Glomerular visceral epithelial cell (primary cell): Measurements from ENCODE around the gene COL25A1.

Experiments used
- DNase-seq: peaks from one replicate; pipeline ENCODE4 v3.0.0-alpha.2; 2016; ENCODE audit errors: extremely low spot score

The COL25A1 gene

DNA sequence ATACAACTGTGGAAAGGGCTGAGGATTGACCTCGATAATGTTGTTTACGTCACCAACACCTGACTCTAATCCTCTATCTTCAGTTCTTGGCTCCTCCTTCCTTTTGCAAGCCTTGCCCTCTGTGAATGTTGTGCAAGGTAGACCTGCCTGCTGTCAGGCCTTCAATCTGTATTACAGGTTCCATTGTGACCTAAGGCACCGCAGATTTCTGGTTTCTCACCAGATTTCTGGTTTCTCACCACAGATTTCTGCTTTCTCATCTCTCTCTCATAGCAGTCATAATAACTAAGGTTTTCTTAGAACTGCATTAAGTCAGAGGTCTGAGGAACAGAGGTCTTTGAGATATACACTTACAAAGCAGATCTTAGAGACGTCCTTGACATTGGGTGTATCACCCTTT, 488.1 kb downstream of the COL25A1 start:
- DNase-seq, result no peak

- DNase-seq, result no peak
Measured at GRCh38 chr4:108813261-108813660, 489.2 kb downstream of the COL25A1 start.

DNA sequence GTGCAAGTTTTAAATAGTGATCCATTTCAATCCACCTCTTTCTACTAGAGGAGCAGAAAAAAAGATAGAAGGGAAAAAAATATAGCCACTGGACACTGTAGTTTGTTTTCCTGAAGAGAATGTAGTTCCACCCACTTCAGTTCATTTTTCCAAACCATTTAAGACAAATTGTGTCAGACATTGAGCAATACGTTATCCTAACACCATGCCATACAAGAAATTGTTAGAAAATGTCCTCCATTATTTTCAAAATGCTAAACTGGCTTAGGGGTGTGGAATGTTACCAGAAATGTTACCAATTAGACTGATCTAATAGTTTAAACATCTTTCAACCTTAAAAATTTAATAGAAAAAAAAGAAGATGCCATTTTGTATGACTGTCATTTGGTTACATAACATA, 491.0 kb downstream of the COL25A1 start:
- no peak for DNase-seq

GRCh38 chr4:108810087-108810486, 492.4 kb downstream of the COL25A1 start:
- no peak for DNase-seq

DNA sequence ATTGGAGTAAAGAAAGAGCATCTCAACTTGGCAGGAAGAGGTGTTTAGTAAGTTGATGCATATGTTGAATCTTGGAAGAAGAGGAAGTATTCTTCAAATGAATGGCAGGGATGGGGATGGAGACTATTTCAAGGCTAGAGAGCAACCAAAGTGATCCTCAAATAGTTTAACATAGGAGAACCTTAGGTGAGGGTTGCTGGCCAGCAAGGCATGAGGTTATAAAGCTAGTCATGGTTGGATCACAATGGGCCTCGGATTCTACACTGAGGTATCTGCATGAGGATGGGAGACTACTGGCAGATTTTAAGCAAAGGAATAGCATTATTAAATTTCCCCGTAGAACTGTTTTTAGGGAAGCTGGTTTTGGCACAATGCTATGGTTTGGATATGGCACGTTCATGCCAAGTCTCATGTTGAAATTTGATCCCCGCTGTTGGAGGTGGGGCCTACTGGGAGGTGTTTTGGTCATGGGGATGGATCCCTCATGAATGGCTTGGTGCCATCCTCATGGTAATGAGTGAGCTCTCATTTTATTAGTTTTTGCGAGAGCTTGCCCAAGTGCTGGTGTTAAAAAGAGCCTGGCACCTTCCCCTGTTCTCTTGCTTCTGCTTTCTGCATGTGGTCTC, 497.7 kb downstream of the COL25A1 start:
- DNase-seq, result no peak

DNA sequence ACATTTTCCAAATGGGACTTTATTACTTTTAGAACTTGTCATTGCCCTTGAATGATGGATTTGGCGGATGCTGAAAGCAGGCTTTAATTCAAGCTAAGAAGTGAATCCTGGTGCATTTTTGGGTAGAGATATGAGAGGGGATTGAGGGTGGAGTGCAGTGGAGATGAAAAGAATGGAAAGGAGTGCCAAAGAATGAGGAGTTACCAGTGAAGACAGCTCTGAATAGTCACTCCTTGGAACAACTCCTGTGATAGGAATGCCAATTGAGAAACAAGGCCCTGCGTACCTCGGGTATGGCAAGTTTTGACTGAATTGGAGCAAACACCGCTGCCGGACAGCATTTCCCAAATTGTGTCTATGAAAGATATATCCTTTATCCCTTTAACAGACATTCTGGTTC, 503.2 kb downstream of the COL25A1 start:
- DNase-seq, result no peak

DNA sequence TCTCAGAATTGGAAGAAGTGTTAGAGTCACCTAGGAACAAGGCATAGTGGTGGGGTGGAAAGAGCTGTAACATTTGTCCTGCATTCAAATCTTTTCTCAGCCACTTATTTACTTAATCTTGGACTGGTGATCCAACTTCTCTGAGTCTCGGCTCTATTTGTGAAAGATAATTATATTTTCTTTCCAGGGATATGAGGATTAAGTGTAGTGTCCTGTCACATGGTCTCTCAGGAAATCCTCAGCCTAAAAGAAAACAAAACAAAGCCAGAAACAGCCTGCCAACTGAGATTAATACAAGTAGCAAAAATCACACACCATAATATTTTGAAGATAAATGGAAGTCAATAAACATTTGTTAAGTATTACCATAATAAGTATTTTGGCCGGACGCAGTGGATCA, 506.3 kb downstream of the COL25A1 start:
- DNase-seq, result no peak

GRCh38 chr4:108795733-108796132, 506.7 kb downstream of the COL25A1 start:
- DNase-seq, result no peak

GRCh38 chr4:108794136-108794535, 508.3 kb downstream of the COL25A1 start:
- DNase-seq, result no peak

DNA sequence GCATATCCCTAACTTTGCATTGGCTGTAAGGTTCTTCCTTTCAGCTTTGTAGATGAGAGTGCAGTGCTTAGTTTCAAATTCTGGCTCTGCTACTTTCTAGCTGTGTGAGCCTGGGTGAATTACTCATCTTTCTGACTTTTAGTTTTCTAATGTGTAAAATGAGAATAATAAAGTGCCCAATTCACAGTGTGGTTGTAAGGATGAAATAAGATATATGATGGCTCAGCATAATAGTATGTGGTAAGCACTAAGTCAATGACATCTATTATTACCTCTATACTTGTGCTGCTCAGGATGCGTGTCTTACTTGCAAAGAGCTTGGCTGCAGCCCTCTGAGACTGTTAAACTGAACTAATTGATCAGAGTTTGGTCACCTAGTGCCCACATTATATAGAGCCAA, 509.0 kb downstream of the COL25A1 start:
- no peak for DNase-seq

- no peak for DNase-seq
Measured at GRCh38 chr4:108788731-108789130, 513.7 kb downstream of the COL25A1 start.

- no peak for DNase-seq
Measured at GRCh38 chr4:108787724-108788123, 514.7 kb downstream of the COL25A1 start.

- no peak for DNase-seq
Measured at GRCh38 chr4:108787106-108787505, 515.4 kb downstream of the COL25A1 start.

DNA sequence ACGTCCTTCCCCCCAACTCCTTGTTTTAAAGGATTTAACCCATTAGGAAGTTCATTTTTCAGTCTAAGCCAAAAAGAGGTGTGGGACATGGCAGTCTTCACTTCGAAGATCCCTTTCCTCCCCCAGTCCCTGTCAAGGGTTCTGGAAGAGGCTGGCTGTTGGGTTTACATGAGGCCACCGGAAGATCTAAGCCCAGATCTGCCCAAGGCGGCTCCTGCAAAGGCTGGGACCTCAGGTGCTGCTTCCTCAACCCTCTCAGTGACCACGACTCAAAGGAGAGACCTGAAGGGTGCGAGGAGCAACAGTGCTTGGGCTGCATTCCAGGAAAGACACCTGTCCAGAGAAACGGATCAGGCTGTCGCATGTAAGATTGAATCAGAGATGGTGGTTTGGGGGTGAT, 516.1 kb downstream of the COL25A1 start:
- no peak for DNase-seq

- DNase-seq, result peak; percentile 26
Measured at GRCh38 chr4:108783665-108784463, 518.6 kb downstream of the COL25A1 start.

- DNase-seq, result no peak
Measured at GRCh38 chr4:108779958-108780357, 522.5 kb downstream of the COL25A1 start.

DNA sequence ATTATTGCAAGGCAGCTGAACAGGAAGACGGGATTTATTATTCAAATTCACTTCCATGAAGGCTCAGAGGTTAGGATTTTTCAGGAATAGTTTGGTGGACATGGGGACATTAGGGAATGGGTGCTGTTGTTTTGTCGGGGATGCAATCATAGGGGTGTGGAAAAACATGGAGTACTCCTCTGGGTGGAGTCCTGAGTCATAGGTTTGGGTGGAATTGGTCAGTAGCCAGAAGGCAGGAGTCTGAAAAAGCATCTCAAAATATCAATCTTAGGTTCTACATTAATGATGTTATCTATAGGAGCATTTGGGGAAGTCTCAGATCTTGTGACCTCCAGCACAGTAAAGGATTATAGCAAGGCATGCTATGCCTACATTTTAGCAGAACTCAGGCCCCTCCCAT, 525.1 kb downstream of the COL25A1 start:
- no peak for DNase-seq

DNA sequence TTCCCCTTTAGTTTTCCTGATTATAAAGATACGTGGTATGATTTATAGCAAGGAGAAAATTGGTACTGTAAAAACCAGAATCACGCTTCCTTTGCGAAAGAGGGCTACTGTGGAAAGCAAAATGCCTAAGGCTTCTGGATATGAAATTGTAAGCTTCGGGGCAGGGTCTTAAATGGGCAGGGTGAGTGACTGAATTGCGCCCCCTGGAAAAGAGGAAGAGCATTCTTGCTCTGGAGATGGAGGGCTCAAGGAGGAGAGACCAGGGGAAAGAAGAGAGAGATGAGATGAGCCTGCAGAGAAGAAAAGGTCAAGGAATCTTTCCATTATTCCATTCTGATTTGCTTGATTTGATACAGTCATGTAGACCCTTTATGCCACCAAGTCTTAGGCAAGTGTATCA, 526.5 kb downstream of the COL25A1 start:
- no peak for DNase-seq

- no peak for DNase-seq
Measured at GRCh38 chr4:108774809-108775530, 527.5 kb downstream of the COL25A1 start.

DNA sequence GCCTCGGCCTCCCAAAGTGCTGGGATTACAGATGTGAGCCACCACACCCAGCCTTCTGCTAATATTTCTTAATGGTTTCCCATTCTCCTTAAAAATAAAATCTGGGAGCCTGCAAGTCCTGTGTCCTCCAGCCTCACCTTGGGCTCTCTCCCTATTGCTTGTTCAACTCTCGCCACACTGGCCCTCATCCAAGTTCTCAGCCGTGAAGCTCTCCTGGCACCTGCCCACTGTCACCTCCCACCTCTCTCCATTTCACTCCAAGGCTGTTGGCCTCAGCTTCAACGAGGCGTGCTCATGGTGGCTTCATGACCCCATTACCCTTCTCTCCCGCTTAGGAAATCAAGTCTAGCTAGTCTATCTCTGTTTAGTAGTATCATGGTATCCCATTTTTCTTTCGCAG, 530.1 kb downstream of the COL25A1 start:
- no peak for DNase-seq

- DNase-seq, result no peak
Measured at GRCh38 chr4:108766058-108766457, 536.4 kb downstream of the COL25A1 start.

DNA sequence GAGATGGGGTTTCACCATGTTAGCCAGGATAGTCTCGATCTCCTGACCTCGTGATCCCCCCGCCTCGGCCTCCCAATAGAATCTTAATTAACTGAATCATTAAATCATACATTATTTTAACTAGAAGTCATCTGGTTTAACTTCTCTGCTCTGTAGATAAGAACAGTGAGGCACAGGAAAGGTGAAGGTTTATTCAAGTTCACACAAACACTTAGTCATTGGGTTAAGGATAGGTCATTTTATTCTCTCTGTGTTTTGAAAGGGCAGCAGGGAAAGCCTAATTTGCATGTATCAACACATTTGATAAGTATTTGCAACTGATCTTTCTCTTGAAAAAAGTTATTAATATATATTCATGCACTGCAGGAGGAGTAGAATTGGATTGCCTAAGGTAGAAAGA, 538.5 kb downstream of the COL25A1 start:
- DNase-seq, result no peak

GRCh38 chr4:108763226-108763593, 539.2 kb downstream of the COL25A1 start:
- no peak for DNase-seq
